Panc1 (cell line): ENCODE results near the gene PRKAA1. TPM values are rescaled to one million over a fixed set of nuclear protein-coding genes. Genes with fewer than 3 reads are reported as not detected.
"Not testable (repeated sequence)": the region's sequence is repeated elsewhere in the genome, so short reads cannot be mapped to it uniquely, and the experiment has no call there.

Experiments
- ATAC-seq: fragments of 200-7000 bp; cut with Tn5 transposase; 2 replicates; pipeline ENCODE4 v1.9.1; 2020; ENCODE audit warnings: mild to moderate bottlenecking, moderate library complexity
- BruUV-seq: library from RNA; stranded (reverse); fragments of 400-500 nt; replicated peaks from 2 replicates; lab custom pipeline; 2021; lab: Mats Ljungman, UMichigan
- CTCF ChIA-PET: fragments of 300-600 bp; sonication (Branson Sonifier 250); formaldehyde crosslinking; loops from one replicate; lab custom pipeline; 2022; ENCODE audit warnings: antibody characterized with exemption; lab: Charles Lee
- POLR2A ChIA-PET: fragments of 300-600 bp; sonication (Branson Sonifier 250); formaldehyde crosslinking; loops from one replicate; lab custom pipeline; 2022; ENCODE audit warnings: antibody characterized with exemption; lab: Charles Lee
- DNase-seq: peaks from one replicate; pipeline ENCODE4 v3.0.0-alpha.2; 2010; ENCODE audit warnings: low read depth, low spot score
- H3K27ac ChIP-seq: 2 replicates; pipeline ENCODE4 v1.5.1; 2011; ENCODE audit warnings: mild to moderate bottlenecking, low read length, inconsistent platforms
- H3K27me3 ChIP-seq: fragments of 200-500 bp; sonication (Bioruptor generic); 2 replicates; pipeline ENCODE4 v1.6.0; 2014; ENCODE audit warnings: low read length, inconsistent platforms; ENCODE audit not compliant: control insufficient read depth, insufficient read depth
- H3K36me3 ChIP-seq: fragments of 200-500 bp; sonication (Bioruptor generic); 2 replicates; pipeline ENCODE4 v1.5.1; 2014; ENCODE audit warnings: inconsistent platforms, mild to moderate bottlenecking, low read length, moderate library complexity; ENCODE audit not compliant: control insufficient read depth, insufficient read depth
- H3K4me1 ChIP-seq: 2 replicates; pipeline ENCODE4 v1.5.1; 2011; ENCODE audit warnings: inconsistent platforms, mild to moderate bottlenecking, low read length, moderate library complexity; ENCODE audit not compliant: control insufficient read depth, insufficient read depth
- H3K4me3 ChIP-seq, 2 experiments: 2 replicates each; pipeline ENCODE4 v1.5.1; 2011 to 2012; ENCODE audit warnings: low read depth in 2 of 2, low read length in 2 of 2, mild to moderate bottlenecking in 2 of 2, inconsistent platforms in 1 of 2, moderate library complexity in 1 of 2
- H3K9me3 ChIP-seq: fragments of 200-500 bp; sonication (Bioruptor generic); 2 replicates; pipeline ENCODE4 v1.5.1; 2014; ENCODE audit warnings: low read depth, mild to moderate bottlenecking, inconsistent platforms, low read length, moderate library complexity; ENCODE audit not compliant: control insufficient read depth, insufficient read depth
- CTCF ChIP-seq: fragments of 450-650 bp; IDR thresholded peaks from 2 replicates; pipeline ENCODE4 v1.5.1; 2017; ENCODE audit warnings: mild to moderate bottlenecking
- POLR2AphosphoS5 ChIP-seq: IDR thresholded peaks from 2 replicates; pipeline ENCODE4 v1.6.1; 2012; ENCODE audit warnings: mild to moderate bottlenecking, low read depth, low read length, moderate library complexity
- SIN3A ChIP-seq: IDR thresholded peaks from 2 replicates; pipeline ENCODE4 v1.6.1; 2012; ENCODE audit warnings: low read depth, mild to moderate bottlenecking, low read length, moderate library complexity, borderline replicate concordance; ENCODE audit not compliant: insufficient read depth
- TCF7L2 ChIP-seq: IDR thresholded peaks from 2 replicates; pipeline ENCODE4 v1.6.1; 2011; ENCODE audit warnings: mild to moderate bottlenecking, low read depth, low read length, inconsistent platforms
- in situ Hi-C: cut with HindIII; loops from 2 replicates; pipeline ENCODE4 v1.10.0; 2016; ENCODE audit warnings: low sequenced_read_pairs, low pct_unique_long_range_greater_than_20kb
- intact Hi-C: fragments of 100-400 bp; cut with micrococcal nuclease; formaldehyde crosslinking; loops from one replicate; pipeline ENCODE4 v1.10.0; 2022; ENCODE audit not compliant: unreplicated experiment
- total RNA-seq: library from RNA; stranded (reverse); gene quantifications from one replicate; pipeline ENCODE4 v1.2.1, GENCODE V29; 2021; ENCODE audit not compliant: unreplicated experiment
- TF ChIP-seq, protein P1 (sequence below), 2 experiments: IDR thresholded peaks; 2 replicates each; pipeline ENCODE4 v1.6.1; 2011 to 2012; ENCODE audit warnings: low read depth in 2 of 2, control low read depth in 1 of 2, low read length in 1 of 2, mild to moderate bottlenecking in 1 of 2, moderate library complexity in 1 of 2; ENCODE audit not compliant: insufficient read depth in 1 of 2

PRKAA1 gene
- total RNA-seq, 1 experiment from 2014 or later = 75.8 TPM

GRCh38 chr5:40796487-40796889 lies 1.7 kb downstream of the PRKAA1 start:
- peak overlapping the region; percentile 94 to 96 for H3K4me3 ChIP-seq
- ChIA-PET CTCF (no interaction called here), POLR2A (no interaction called here)
- ATAC-seq (no peak), DNase-seq (no peak)
- H3K36me3 ChIP-seq = peaks cover 3% of the 10 kb centered on the region; the same call in 1 of the 2 replicates
- no peak for TF ChIP-seq POLR2AphosphoS5
- no peak for TF ChIP-seq SIN3A
- no peak for TF ChIP-seq CTCF
- TF ChIP-seq, protein P1, sequence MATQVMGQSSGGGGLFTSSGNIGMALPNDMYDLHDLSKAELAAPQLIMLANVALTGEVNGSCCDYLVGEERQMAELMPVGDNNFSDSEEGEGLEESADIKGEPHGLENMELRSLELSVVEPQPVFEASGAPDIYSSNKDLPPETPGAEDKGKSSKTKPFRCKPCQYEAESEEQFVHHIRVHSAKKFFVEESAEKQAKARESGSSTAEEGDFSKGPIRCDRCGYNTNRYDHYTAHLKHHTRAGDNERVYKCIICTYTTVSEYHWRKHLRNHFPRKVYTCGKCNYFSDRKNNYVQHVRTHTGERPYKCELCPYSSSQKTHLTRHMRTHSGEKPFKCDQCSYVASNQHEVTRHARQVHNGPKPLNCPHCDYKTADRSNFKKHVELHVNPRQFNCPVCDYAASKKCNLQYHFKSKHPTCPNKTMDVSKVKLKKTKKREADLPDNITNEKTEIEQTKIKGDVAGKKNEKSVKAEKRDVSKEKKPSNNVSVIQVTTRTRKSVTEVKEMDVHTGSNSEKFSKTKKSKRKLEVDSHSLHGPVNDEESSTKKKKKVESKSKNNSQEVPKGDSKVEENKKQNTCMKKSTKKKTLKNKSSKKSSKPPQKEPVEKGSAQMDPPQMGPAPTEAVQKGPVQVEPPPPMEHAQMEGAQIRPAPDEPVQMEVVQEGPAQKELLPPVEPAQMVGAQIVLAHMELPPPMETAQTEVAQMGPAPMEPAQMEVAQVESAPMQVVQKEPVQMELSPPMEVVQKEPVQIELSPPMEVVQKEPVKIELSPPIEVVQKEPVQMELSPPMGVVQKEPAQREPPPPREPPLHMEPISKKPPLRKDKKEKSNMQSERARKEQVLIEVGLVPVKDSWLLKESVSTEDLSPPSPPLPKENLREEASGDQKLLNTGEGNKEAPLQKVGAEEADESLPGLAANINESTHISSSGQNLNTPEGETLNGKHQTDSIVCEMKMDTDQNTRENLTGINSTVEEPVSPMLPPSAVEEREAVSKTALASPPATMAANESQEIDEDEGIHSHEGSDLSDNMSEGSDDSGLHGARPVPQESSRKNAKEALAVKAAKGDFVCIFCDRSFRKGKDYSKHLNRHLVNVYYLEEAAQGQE (IDR thresholded peaks at IDR 0.05; ENCODE audit: insufficient read depth in 1 of 2, low read depth in 2 of 2, low read length in 1 of 2) = no peak
- no peak for TF ChIP-seq TCF7L2
- no peaks in the 10 kb centered on the region for H3K9me3 ChIP-seq
- intact Hi-C loops = no loop called here
- H3K4me1 ChIP-seq = peaks cover 22% of the 10 kb centered on the region
- H3K27ac ChIP-seq = peak overlapping the region; percentile 94
- TSS peak; percentile 67 for BruUV-seq
- in situ Hi-C loops = no loop called here
- no peaks in the 10 kb centered on the region for H3K27me3 ChIP-seq

- H3K9me3 ChIP-seq, in situ Hi-C loops, DNase-seq, CTCF ChIA-PET, POLR2A ChIA-PET, H3K27ac ChIP-seq, BruUV-seq, H3K27me3 ChIP-seq, intact Hi-C loops, H3K4me3 ChIP-seq, H3K36me3 ChIP-seq, ATAC-seq: not testable (repeated sequence)
- H3K4me1 ChIP-seq = peaks cover 27% of the 10 kb centered on the region
Observed at GRCh38 chr5:40794877-40795276, 3.3 kb downstream of the PRKAA1 start.

- peaks cover 22% of the 10 kb centered on the region for H3K4me1 ChIP-seq
- CTCF ChIA-PET, DNase-seq, H3K4me3 ChIP-seq, intact Hi-C loops, in situ Hi-C loops, H3K27ac ChIP-seq, H3K9me3 ChIP-seq, H3K36me3 ChIP-seq, ATAC-seq, POLR2A ChIA-PET, BruUV-seq, H3K27me3 ChIP-seq: not testable (repeated sequence)
Observed at GRCh38 chr5:40794340-40794739, 3.8 kb downstream of the PRKAA1 start.

DNA sequence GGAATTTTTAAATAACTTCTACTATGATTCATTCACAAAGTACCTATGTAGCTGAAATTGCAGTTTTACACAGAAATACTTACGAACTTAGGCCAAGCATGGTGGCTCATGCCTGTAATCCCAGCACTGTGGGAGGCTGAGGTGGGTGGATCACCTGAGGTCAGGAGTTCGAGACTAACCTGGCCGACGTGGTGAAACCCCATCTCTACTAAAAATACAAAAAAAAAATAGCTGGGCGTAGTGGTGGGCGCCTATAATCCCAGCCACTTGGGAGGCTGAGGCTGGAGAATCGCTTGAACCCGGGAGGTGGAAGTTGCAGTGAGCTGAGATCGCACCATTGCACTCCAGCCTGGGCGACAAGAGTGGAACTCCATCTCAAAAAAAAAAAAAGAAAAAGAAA lies 5.5 kb downstream of the PRKAA1 start:
- H3K4me1 ChIP-seq = peaks cover 18% of the 10 kb centered on the region
- H3K4me3 ChIP-seq, DNase-seq, CTCF ChIA-PET, in situ Hi-C loops, ATAC-seq, H3K27ac ChIP-seq, H3K9me3 ChIP-seq, H3K27me3 ChIP-seq, intact Hi-C loops, BruUV-seq, H3K36me3 ChIP-seq, POLR2A ChIA-PET: not testable (repeated sequence)
